WTC11 (cell line): Measurements from ENCODE around the gene RXRA. TPM values are rescaled to one million over a fixed set of nuclear protein-coding genes. Genes with fewer than 3 reads are reported as not detected.

Source experiments
- ATAC-seq: fragments of 200-7000 bp; cut with Tn5 transposase; 2 replicates; pipeline ENCODE4 v1.10.0; 2021; ENCODE audit warnings: mild to moderate bottlenecking, moderate library complexity
- CTCF ChIA-PET: fragments of 300-600 bp; sonication (Branson Sonifier 250); formaldehyde crosslinking; loops from one replicate; lab custom pipeline; 2021; ENCODE audit warnings: antibody characterized with exemption; lab: Charles Lee
- POLR2A ChIA-PET: fragments of 350-600 bp; sonication (Branson Sonifier 250); formaldehyde crosslinking; loops from one replicate; lab custom pipeline; 2021; ENCODE audit warnings: antibody characterized with exemption; lab: Charles Lee
- DNase-seq: peaks from one replicate; pipeline ENCODE4 v3.0.0; 2021; ENCODE audit warnings: low spot score
- H3K27ac Mint-ChIP-seq: 2 replicates; pipeline ENCODE4 v1.8.0; 2021; ENCODE audit warnings: mixed read lengths
- H3K27me3 Mint-ChIP-seq: 2 replicates; pipeline ENCODE4 v1.8.0; 2021; ENCODE audit warnings: low read depth, mild to moderate bottlenecking, moderate library complexity, mixed read lengths
- H3K36me3 Mint-ChIP-seq: 2 replicates; pipeline ENCODE4 v1.8.0; 2021; ENCODE audit warnings: mixed read lengths
- H3K4me1 Mint-ChIP-seq: 2 replicates; pipeline ENCODE4 v1.8.0; 2022; ENCODE audit warnings: mixed read lengths
- H3K4me3 Mint-ChIP-seq: 2 replicates; pipeline ENCODE4 v1.8.0; 2021; ENCODE audit warnings: mild to moderate bottlenecking, moderate library complexity, mixed read lengths
- H3K9me3 Mint-ChIP-seq: 2 replicates; pipeline ENCODE4 v1.8.0; 2021; ENCODE audit warnings: mixed read lengths
- AFF4 ChIP-seq: sonication (generic); formaldehyde crosslinking; IDR thresholded peaks from 2 replicates; pipeline ENCODE4 v1.8.1; 2023; ENCODE audit warnings: mild to moderate bottlenecking, missing genetic modification reagents, borderline replicate concordance
- ATF1 ChIP-seq: sonication (generic); formaldehyde crosslinking; IDR thresholded peaks from 2 replicates; pipeline ENCODE4 v1.8.1; 2023; ENCODE audit warnings: mild to moderate bottlenecking, moderate library complexity, missing genetic modification reagents
- E2F1 ChIP-seq: sonication (generic); formaldehyde crosslinking; IDR thresholded peaks from 2 replicates; pipeline ENCODE4 v1.8.0; 2022; ENCODE audit warnings: mild to moderate bottlenecking, missing genetic modification reagents
- ERG ChIP-seq: fragments of 250-450 bp; sonication (Bioruptor Pico); IDR thresholded peaks from 2 replicates; pipeline ENCODE4 v1.8.0; 2021; ENCODE audit warnings: mild to moderate bottlenecking
- HMGA2 ChIP-seq: fragments of 250-450 bp; sonication (Bioruptor Pico); IDR thresholded peaks from 2 replicates; pipeline ENCODE4 v1.4.0; 2021; ENCODE audit warnings: mild to moderate bottlenecking, moderate library complexity
- JUN ChIP-seq: sonication (generic); formaldehyde crosslinking; IDR thresholded peaks from 2 replicates; pipeline ENCODE4 v1.8.0; 2023; ENCODE audit warnings: mild to moderate bottlenecking, missing genetic modification reagents
- NFE2L1 ChIP-seq: sonication (generic); formaldehyde crosslinking; IDR thresholded peaks from 2 replicates; pipeline ENCODE4 v1.8.1; 2023; ENCODE audit warnings: missing genetic modification reagents
- OVOL2 ChIP-seq: fragments of 250-450 bp; sonication (Bioruptor Pico); IDR thresholded peaks from 2 replicates; pipeline ENCODE4 v1.9.0; 2021; ENCODE audit warnings: mild to moderate bottlenecking, borderline replicate concordance
- PREB ChIP-seq: sonication (generic); formaldehyde crosslinking; IDR thresholded peaks from 2 replicates; pipeline ENCODE4 v1.8.1; 2022; ENCODE audit warnings: mild to moderate bottlenecking, missing genetic modification reagents, moderate library complexity, borderline replicate concordance
- SOX15 ChIP-seq: fragments of 250-450 bp; sonication (Bioruptor Pico); IDR thresholded peaks from 2 replicates; pipeline ENCODE4 v1.9.0; 2021; ENCODE audit warnings: mild to moderate bottlenecking
- TEAD4 ChIP-seq: sonication (generic); formaldehyde crosslinking; IDR thresholded peaks from 2 replicates; pipeline ENCODE4 v1.8.0; 2022; ENCODE audit warnings: mild to moderate bottlenecking, missing genetic modification reagents
- USF2 ChIP-seq: sonication (generic); formaldehyde crosslinking; IDR thresholded peaks from 2 replicates; pipeline ENCODE4 v1.8.1; 2023; ENCODE audit warnings: mild to moderate bottlenecking, missing genetic modification reagents, moderate library complexity
- ZNF121 ChIP-seq: sonication (generic); formaldehyde crosslinking; IDR thresholded peaks from 2 replicates; pipeline ENCODE4 v1.8.0; 2023; ENCODE audit warnings: missing genetic modification reagents
- ZNF396 ChIP-seq: fragments of 250-450 bp; sonication (Bioruptor Pico); IDR thresholded peaks from 2 replicates; pipeline ENCODE4 v1.8.0; 2021; ENCODE audit warnings: mild to moderate bottlenecking, moderate library complexity, borderline replicate concordance
- ZNF532 ChIP-seq: fragments of 250-450 bp; sonication (Bioruptor Pico); IDR thresholded peaks from 2 replicates; pipeline ENCODE4 v1.9.0; 2021; ENCODE audit warnings: mild to moderate bottlenecking, borderline replicate concordance
- total RNA-seq: library from RNA; stranded (reverse); gene quantifications from 3 replicates; pipeline ENCODE4 v1.2.3, GENCODE V29; 2021

Gene RXRA
- total RNA-seq, 1 experiment from 2014 or later: 27.5 TPM

GRCh38 chr9:134451700-134452458 lies 125.6 kb downstream of the RXRA start (continued):
- TF ChIP-seq ATF1 (CRISPR knock-in tag) (no peak), HMGA2 (CRISPR knock-in tag) (no peak), JUN (CRISPR knock-in tag) (no peak), PREB (CRISPR knock-in tag) (no peak), TEAD4 (no peak), AFF4 (CRISPR knock-in tag) (no peak), ERG (CRISPR knock-in tag) (no peak), E2F1 (CRISPR knock-in tag) (no peak), OVOL2 (CRISPR knock-in tag) (no peak)

- no peak for TF ChIP-seq USF2 (CRISPR knock-in tag)
- no peak for TF ChIP-seq ZNF396 (CRISPR knock-in tag)
- no peak for TF ChIP-seq SOX15
- no peak for TF ChIP-seq NFE2L1
- no peak for TF ChIP-seq ZNF532 (CRISPR knock-in tag)
- TF ChIP-seq ZNF121 (CRISPR knock-in tag): no peak
- Mint-ChIP-seq H3K4me3 (no peak overlapping the region), H3K27ac (no peak overlapping the region), H3K36me3 (peaks cover 8% of the 10 kb centered on the region), H3K4me1 (no peaks in the 10 kb centered on the region), H3K9me3 (peaks cover 15% of the 10 kb centered on the region), H3K27me3 (peaks cover 3% of the 10 kb centered on the region; the same call in 1 of the 2 replicates)
- no peak for DNase-seq
- POLR2A ChIA-PET: no interaction called here
- no peak for ATAC-seq
- CTCF ChIA-PET: no interaction called here
Measured at GRCh38 chr9:134452728-134453127, 126.5 kb downstream of the RXRA start.
